Hematopoietic multipotent progenitor cell treated with erythropoietin and hydrocortisone succinate and interleukin-3 and kit ligand, for 6 days (in vitro differentiated cells): ENCODE measurements around the gene AIG1.

Source experiments
- DNase-seq: peaks from one replicate; pipeline ENCODE4 v3.0.0-alpha.2; 2015

Gene AIG1

DNA sequence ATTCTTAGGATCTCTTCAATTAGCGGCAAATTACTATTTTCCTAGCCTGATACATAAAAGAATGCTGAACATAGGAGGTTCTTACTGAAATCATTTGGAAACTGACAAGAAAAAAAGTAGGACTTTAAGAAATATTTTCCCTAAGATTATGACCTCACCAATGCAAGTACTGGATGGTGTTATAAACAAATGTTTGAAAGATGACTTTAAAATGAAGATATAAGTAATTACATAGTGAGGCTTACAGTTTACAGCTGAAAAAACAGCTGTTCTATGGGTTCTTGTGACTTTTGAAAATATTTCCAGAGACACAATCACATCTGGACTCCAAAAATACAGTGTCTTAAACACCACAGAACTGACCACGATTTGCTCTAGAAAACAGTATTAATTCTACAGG lies 324.9 kb downstream of the AIG1 start:
- DNase-seq, result no peak

DNA sequence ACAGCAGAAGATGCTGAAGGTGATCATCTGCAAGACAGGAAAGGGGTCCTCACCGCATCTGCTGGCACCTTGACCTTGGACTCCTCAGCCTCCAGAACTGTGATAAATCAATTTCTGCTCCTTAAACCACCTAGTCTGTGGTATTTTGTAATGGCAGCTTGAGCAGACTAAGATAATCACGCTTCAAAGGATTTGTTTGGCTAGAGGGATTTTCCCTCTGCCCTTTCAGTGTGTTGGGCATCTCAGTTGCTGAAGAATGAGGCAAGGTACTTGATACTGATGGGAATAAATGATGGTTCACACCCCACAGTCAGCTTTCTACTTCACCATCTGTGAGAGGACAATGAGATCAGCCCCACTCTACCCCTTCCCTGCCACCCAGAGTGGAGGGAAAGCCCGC lies 329.6 kb downstream of the AIG1 start:
- DNase-seq, result no peak
